H9 (cell line): Measurements from ENCODE around the gene KLK1. TPM values are rescaled to one million over a fixed set of nuclear protein-coding genes. Genes with fewer than 3 reads are reported as not detected.

Source experiments
- DNase-seq: peaks from one replicate; pipeline ENCODE4 v3.0.0-alpha.2; 2017
- H2AFZ ChIP-seq: one replicate; pipeline ENCODE4 v1.6.1; 2013; ENCODE audit warnings: mild to moderate bottlenecking, low read length, control low read depth, moderate library complexity
- H2AK5ac ChIP-seq: 2 replicates; pipeline ENCODE4 v1.6.1; 2013; ENCODE audit warnings: low read length, control low read depth, mixed read lengths; ENCODE audit not compliant: insufficient read length
- H2BK120ac ChIP-seq: one replicate; pipeline ENCODE4 v1.6.1; 2013; ENCODE audit warnings: low read depth, mild to moderate bottlenecking, low read length, control low read depth, inconsistent platforms; ENCODE audit not compliant: poor library complexity, severe bottlenecking
- H2BK12ac ChIP-seq: 2 replicates; pipeline ENCODE4 v1.6.1; 2013; ENCODE audit warnings: low read length, control low read depth, mixed read lengths, low read depth; ENCODE audit not compliant: insufficient read length
- H2BK15ac ChIP-seq: 2 replicates; pipeline ENCODE4 v1.6.1; 2013; ENCODE audit warnings: low read depth, low read length, control low read depth
- H2BK20ac ChIP-seq: one replicate; pipeline ENCODE4 v1.6.1; 2013; ENCODE audit warnings: low read depth, mild to moderate bottlenecking, low read length, control low read depth, inconsistent platforms; ENCODE audit not compliant: poor library complexity, severe bottlenecking
- H2BK5ac ChIP-seq: 2 replicates; pipeline ENCODE4 v1.6.1; 2013; ENCODE audit warnings: low read length, control low read depth, mixed read lengths; ENCODE audit not compliant: insufficient read length
- H3K14ac ChIP-seq: 2 replicates; pipeline ENCODE4 v1.6.1; 2013; ENCODE audit warnings: low read length, control low read depth; ENCODE audit not compliant: insufficient read depth
- H3K18ac ChIP-seq: 2 replicates; pipeline ENCODE4 v1.6.1; 2013; ENCODE audit warnings: low read depth, mild to moderate bottlenecking, mixed read lengths, low read length, control low read depth; ENCODE audit not compliant: insufficient read length
- H3K23ac ChIP-seq: 2 replicates; pipeline ENCODE4 v1.6.1; 2013; ENCODE audit warnings: low read length, control low read depth, mixed read lengths, low read depth; ENCODE audit not compliant: insufficient read length
- H3K23me2 ChIP-seq: 2 replicates; pipeline ENCODE4 v1.6.1; 2013; ENCODE audit warnings: low read depth, mild to moderate bottlenecking, mixed read lengths, low read length, control low read depth; ENCODE audit not compliant: insufficient read length, poor library complexity, severe bottlenecking
- H3K27ac ChIP-seq: 2 replicates; pipeline ENCODE4 v1.5.1; 2013; ENCODE audit warnings: low read length, control low read depth, mixed read lengths, low read depth; ENCODE audit not compliant: insufficient read length
- H3K27me3 ChIP-seq: 2 replicates; pipeline ENCODE4 v1.6.1; 2013; ENCODE audit warnings: low read length, control low read depth, inconsistent platforms; ENCODE audit not compliant: insufficient read depth
- H3K4ac ChIP-seq: 2 replicates; pipeline ENCODE4 v1.6.1; 2013; ENCODE audit warnings: low read depth, mild to moderate bottlenecking, control low read depth, inconsistent platforms, low read length, moderate library complexity
- H3K4me1 ChIP-seq: 2 replicates; pipeline ENCODE4 v1.6.1; 2013; ENCODE audit warnings: low read length, control low read depth, inconsistent platforms; ENCODE audit not compliant: insufficient read depth
- H3K4me2 ChIP-seq: 2 replicates; pipeline ENCODE4 v1.6.1; 2013; ENCODE audit warnings: low read length, control low read depth, mixed read lengths; ENCODE audit not compliant: insufficient read length, insufficient read depth
- H3K56ac ChIP-seq: 2 replicates; pipeline ENCODE4 v1.6.1; 2013; ENCODE audit warnings: low read depth, mild to moderate bottlenecking, mixed read lengths, low read length, control low read depth; ENCODE audit not compliant: insufficient read length
- H3K79me1 ChIP-seq: 2 replicates; pipeline ENCODE4 v1.6.1; 2013; ENCODE audit warnings: low read depth, mild to moderate bottlenecking, moderate library complexity, low read length, control low read depth, inconsistent platforms; ENCODE audit not compliant: insufficient read depth, poor library complexity, severe bottlenecking
- H3K79me2 ChIP-seq: 2 replicates; pipeline ENCODE4 v1.6.1; 2013; ENCODE audit warnings: low read length, control low read depth, inconsistent platforms; ENCODE audit not compliant: insufficient read depth
- H3K9ac ChIP-seq: 2 replicates; pipeline ENCODE4 v1.6.1; 2013; ENCODE audit warnings: low read length, control low read depth, mixed read lengths; ENCODE audit not compliant: insufficient read length; ENCODE audit errors: extremely low read depth
- H3K9me3 ChIP-seq: one replicate; pipeline ENCODE4 v1.6.1; 2013; ENCODE audit warnings: low read depth, low read length, inconsistent platforms; ENCODE audit not compliant: control insufficient read depth
- H3T11ph ChIP-seq: one replicate; pipeline ENCODE4 v1.6.1; 2013; ENCODE audit warnings: mild to moderate bottlenecking, low read length, control low read depth, inconsistent platforms
- H4K20me1 ChIP-seq: one replicate; pipeline ENCODE4 v1.6.1; 2013; ENCODE audit not compliant: control insufficient read depth, insufficient read length, insufficient read depth
- H4K5ac ChIP-seq: 2 replicates; pipeline ENCODE4 v1.6.1; 2013; ENCODE audit warnings: low read depth, mild to moderate bottlenecking, mixed read lengths, low read length, control low read depth; ENCODE audit not compliant: insufficient read length
- H4K8ac ChIP-seq: replicated peaks from 2 replicates; pipeline ENCODE4 v1.6.1; 2013; ENCODE audit warnings: low read length, control low read depth, mixed read lengths, low read depth; ENCODE audit not compliant: insufficient read length
- H4K91ac ChIP-seq: 2 replicates; pipeline ENCODE4 v1.6.1; 2013; ENCODE audit warnings: low read depth, mild to moderate bottlenecking, moderate library complexity, mixed read lengths, low read length, control low read depth; ENCODE audit not compliant: insufficient read length
- H3K27ac Mint-ChIP-seq, 3 experiments: 2 replicates in 2 of 3; 3 replicates in 1 of 3; pipeline ENCODE4 v1.8.0; 2020 to 2021; ENCODE audit warnings: mixed read lengths in 3 of 3, mild to moderate bottlenecking in 1 of 3, moderate library complexity in 1 of 3
- H3K27me3 Mint-ChIP-seq: 2 replicates; pipeline ENCODE4 v1.8.0; 2021; ENCODE audit warnings: low read depth, mild to moderate bottlenecking, moderate library complexity, mixed read lengths
- H3K36me3 Mint-ChIP-seq, 3 experiments: 2 replicates in 2 of 3; 3 replicates in 1 of 3; pipeline ENCODE4 v1.8.0; 2020 to 2021; ENCODE audit warnings: low read depth in 3 of 3, mixed read lengths in 3 of 3; ENCODE audit not compliant: insufficient read depth in 1 of 3
- H3K4me1 Mint-ChIP-seq, 2 experiments: 2 replicates each; pipeline ENCODE4 v1.8.0; 2020; ENCODE audit warnings: mixed read lengths in 2 of 2
- H3K4me3 Mint-ChIP-seq, 2 experiments: 2 replicates in 1 of 2; 3 replicates in 1 of 2; pipeline ENCODE4 v1.8.0; 2020 to 2021; ENCODE audit warnings: mild to moderate bottlenecking in 2 of 2, mixed read lengths in 2 of 2, moderate library complexity in 1 of 2
- H3K9me3 Mint-ChIP-seq, 2 experiments: 2 replicates in 1 of 2; 3 replicates in 1 of 2; pipeline ENCODE4 v1.8.0; 2020; ENCODE audit warnings: mild to moderate bottlenecking in 2 of 2, mixed read lengths in 2 of 2, moderate library complexity in 1 of 2
- WGBS: extraction: QIAGEN DNeasy Blood & Tissue Kit; methylation state at CpG from one replicate; pipeline ENCODE4 v1.1.7; 2013; ENCODE audit warnings: missing lambda C conversion rate, low lambda C conversion rate, mixed read lengths; ENCODE audit not compliant: insufficient read length; ENCODE audit errors: extremely low coverage; 5-methylcytosine and 5-hydroxymethylcytosine counted together
- total RNA-seq: library from RNA; stranded (reverse); gene quantifications from 2 replicates; pipeline ENCODE4 v1.2.1, GENCODE V29; 2021
- TF ChIP-seq, protein P1 (sequence below): fragments of 200-600 bp; sonication (generic); conservative IDR thresholded peaks from 3 replicates; pipeline ENCODE4 v1.8.0; 2021; ENCODE audit warnings: antibody characterized with exemption, mild to moderate bottlenecking

The KLK1 gene
- total RNA-seq, 1 experiment from 2014 or later, result 2.3 TPM

DNA sequence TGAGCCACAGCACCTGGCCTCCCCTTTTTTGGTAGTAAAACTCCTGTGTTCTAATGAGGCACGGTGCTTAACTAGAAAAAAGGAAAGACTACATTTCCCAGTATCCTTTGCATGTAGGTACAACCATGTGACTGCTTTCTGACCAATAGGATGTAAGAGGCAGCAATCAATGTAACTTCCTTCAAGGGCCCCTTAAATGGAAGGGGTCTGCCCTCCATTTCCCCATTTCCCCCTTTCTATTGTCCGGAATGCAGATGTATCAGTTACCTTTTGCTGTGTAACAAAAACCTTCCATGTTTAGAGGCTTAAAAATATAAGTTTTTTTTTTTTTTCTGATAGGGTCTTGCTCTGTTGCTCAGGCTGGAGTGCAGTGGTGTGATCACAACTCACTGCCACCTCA is 51.1 kb downstream of the KLK1 start:
- H2BK5ac ChIP-seq, result no peak overlapping the region
- Mint-ChIP-seq H3K4me1 (peaks cover 2 to 5% of the 10 kb centered on the region in 2 experiments), H3K36me3 (no peaks in the 10 kb centered on the region), H3K27me3 (peaks cover 61% of the 10 kb centered on the region), H3K4me3 (no peak overlapping the region), H3K27ac (no peak overlapping the region; a peak in 1 of 7 replicates), H3K9me3 (peaks cover 0 to 10% of the 10 kb centered on the region in 2 experiments; a peak in 1 of 5 replicates)
- H2AFZ ChIP-seq, result no peak overlapping the region
- H3K23ac ChIP-seq, result no peak overlapping the region
- WGBS, result no CpG with 5 or more reads among the region's 2 CpGs
- no peak overlapping the region for H2BK12ac ChIP-seq
- no peak overlapping the region for H2AK5ac ChIP-seq
- H3K79me1 ChIP-seq, result no peaks in the 10 kb centered on the region
- no peak overlapping the region for H4K8ac ChIP-seq
- H3K18ac ChIP-seq, result no peak overlapping the region
- H2BK120ac ChIP-seq, result no peak overlapping the region
- TF ChIP-seq, protein P1, sequence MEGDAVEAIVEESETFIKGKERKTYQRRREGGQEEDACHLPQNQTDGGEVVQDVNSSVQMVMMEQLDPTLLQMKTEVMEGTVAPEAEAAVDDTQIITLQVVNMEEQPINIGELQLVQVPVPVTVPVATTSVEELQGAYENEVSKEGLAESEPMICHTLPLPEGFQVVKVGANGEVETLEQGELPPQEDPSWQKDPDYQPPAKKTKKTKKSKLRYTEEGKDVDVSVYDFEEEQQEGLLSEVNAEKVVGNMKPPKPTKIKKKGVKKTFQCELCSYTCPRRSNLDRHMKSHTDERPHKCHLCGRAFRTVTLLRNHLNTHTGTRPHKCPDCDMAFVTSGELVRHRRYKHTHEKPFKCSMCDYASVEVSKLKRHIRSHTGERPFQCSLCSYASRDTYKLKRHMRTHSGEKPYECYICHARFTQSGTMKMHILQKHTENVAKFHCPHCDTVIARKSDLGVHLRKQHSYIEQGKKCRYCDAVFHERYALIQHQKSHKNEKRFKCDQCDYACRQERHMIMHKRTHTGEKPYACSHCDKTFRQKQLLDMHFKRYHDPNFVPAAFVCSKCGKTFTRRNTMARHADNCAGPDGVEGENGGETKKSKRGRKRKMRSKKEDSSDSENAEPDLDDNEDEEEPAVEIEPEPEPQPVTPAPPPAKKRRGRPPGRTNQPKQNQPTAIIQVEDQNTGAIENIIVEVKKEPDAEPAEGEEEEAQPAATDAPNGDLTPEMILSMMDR, result no peak
- H3K56ac ChIP-seq, result no peak overlapping the region
- H4K5ac ChIP-seq, result no peak overlapping the region
- DNase-seq, result no peak
- H2BK15ac ChIP-seq, result no peak overlapping the region
- H3K4me2 ChIP-seq, result no peak overlapping the region
- H3K79me2 ChIP-seq, result no peaks in the 10 kb centered on the region
- no peak overlapping the region for H2BK20ac ChIP-seq
- no peaks in the 10 kb centered on the region for H3K9me3 ChIP-seq
- no peak overlapping the region for H3K27ac ChIP-seq
- no peak overlapping the region for H3K9ac ChIP-seq
- H3K14ac ChIP-seq, result no peak overlapping the region
- no peak overlapping the region for H3T11ph ChIP-seq
- peaks cover 1% of the 10 kb centered on the region; the same call in 1 of the 2 replicates for H3K27me3 ChIP-seq
- H3K4ac ChIP-seq, result no peak overlapping the region
- no peaks in the 10 kb centered on the region for H3K23me2 ChIP-seq
- H4K20me1 ChIP-seq, result no peaks in the 10 kb centered on the region
- H4K91ac ChIP-seq, result no peak overlapping the region
- H3K4me1 ChIP-seq, result no peaks in the 10 kb centered on the region
